Daoy (cell line): Measurements from ENCODE around the gene KLRC4. TPM values are rescaled to one million over a fixed set of nuclear protein-coding genes. Genes with fewer than 3 reads are reported as not detected.
"Not testable (repeated sequence)": the region's sequence is repeated elsewhere in the genome, so short reads cannot be mapped to it uniquely, and the experiment has no call there.

Experiments
- DNase-seq: peaks from one replicate; pipeline ENCODE4 v3.0.0-alpha.2; 2015; ENCODE audit warnings: low read depth
- total RNA-seq: library from RNA; depleted of rRNA; stranded (reverse); fragments of >200 nt; shearing (Covaris generic); gene quantifications from 2 replicates; pipeline ENCODE4 v1.2.3, GENCODE V29; 2014; rRNA removed

Gene KLRC4
- total RNA-seq, 1 experiment from 2014 or later: not detected

- DNase-seq: no peak
These were observed 41.1 kb downstream of the KLRC4 start for GRCh38 chr12:10368206-10369171.

- DNase-seq: not testable (repeated sequence)
These were observed 41.8 kb downstream of the KLRC4 start for GRCh38 chr12:10367714-10368113.

GRCh38 chr12:10366875-10367274 is 42.7 kb downstream of the KLRC4 start:
- no peak for DNase-seq

- DNase-seq: no peak
These were observed 43.7 kb downstream of the KLRC4 start for GRCh38 chr12:10365696-10366405.

- peak; percentile 73 for DNase-seq
These were observed 44.5 kb downstream of the KLRC4 start for GRCh38 chr12:10364815-10365622.

- peak; percentile 30 for DNase-seq
These were observed 45.4 kb downstream of the KLRC4 start for GRCh38 chr12:10363914-10364814.

- no peak for DNase-seq
These were observed 46.0 kb downstream of the KLRC4 start for GRCh38 chr12:10363658-10363913.

- no peak for DNase-seq
These were observed 46.5 kb downstream of the KLRC4 start for GRCh38 chr12:10362828-10363657.

- DNase-seq: no peak
These were observed 47.2 kb downstream of the KLRC4 start for GRCh38 chr12:10362325-10362724.

GRCh38 chr12:10361622-10362021 is 47.9 kb downstream of the KLRC4 start:
- DNase-seq: no peak

- DNase-seq: no peak
These were observed 48.5 kb downstream of the KLRC4 start for GRCh38 chr12:10361084-10361483.

- no peak for DNase-seq
These were observed 50.6 kb downstream of the KLRC4 start for GRCh38 chr12:10358969-10359368.

- no peak for DNase-seq
These were observed 51.4 kb downstream of the KLRC4 start for GRCh38 chr12:10358131-10358530.

Other genes with a start within 250 kb of the KLRC4 start
- gene OLR1, start 237.6 kb downstream of the KLRC4 start, total RNA-seq: 0.06 TPM in 1 of 2 replicates, not detected in the other
- gene TMEM52B, start 230.7 kb downstream of the KLRC4 start, total RNA-seq: 0.57 and 1.8 TPM in 2 replicates
- gene GABARAPL1, start 196.9 kb downstream of the KLRC4 start, total RNA-seq: 14.5 and 19.5 TPM in 2 replicates
- 0.29 TPM in 1 of 2 replicates, not detected in the other for gene KLRD1, start 101.9 kb downstream of the KLRC4 start, total RNA-seq
- gene KLRK1, start 19.7 kb downstream of the KLRC4 start, total RNA-seq: not detected in 2 replicates
- not detected in 2 replicates for gene KLRC3, start 10.8 kb upstream of the KLRC4 start, total RNA-seq
- gene KLRC2, start 26.3 kb upstream of the KLRC4 start, total RNA-seq: 0.89 and 0.97 TPM in 2 replicates
- gene KLRC1, start 43.6 kb upstream of the KLRC4 start, total RNA-seq: not detected in 2 replicates
- gene EIF2S3B, start 96.1 kb upstream of the KLRC4 start, total RNA-seq: 0.57 TPM in 2 replicates
- 22.8 and 32.1 TPM in 2 replicates for gene MAGOHB, start 203.9 kb upstream of the KLRC4 start, total RNA-seq